ENCODE results near the gene PMFBP1.

The PMFBP1 gene

GRCh38 chr16:72131036-72131435, 40.9 kb downstream of the PMFBP1 start:
- DNase-seq (ENCODE audit: low read depth): no peak
- TF ChIP-seq CTCF (IDR thresholded peaks at IDR 0.05; ENCODE audit: control insufficient read depth, insufficient read depth, low read depth, low read length, missing control alignments): no peak
- no peak overlapping the region for H3K4me3 ChIP-seq (ENCODE audit: control insufficient read depth, low read depth, low read length)

GRCh38 chr16:72129976-72130656, 41.8 kb downstream of the PMFBP1 start:
- TF ChIP-seq CTCF (IDR thresholded peaks at IDR 0.05; ENCODE audit: control insufficient read depth, insufficient read depth, low read depth, low read length, missing control alignments): no peak
- no peak for DNase-seq (ENCODE audit: low read depth)
- no peak overlapping the region for H3K4me3 ChIP-seq (ENCODE audit: control insufficient read depth, low read depth, low read length)

GRCh38 chr16:72128701-72129100, 43.3 kb downstream of the PMFBP1 start:
- TF ChIP-seq CTCF (IDR thresholded peaks at IDR 0.05; ENCODE audit: control insufficient read depth, insufficient read depth, low read depth, low read length, missing control alignments): no peak
- DNase-seq (ENCODE audit: low read depth): no peak
- no peak overlapping the region for H3K4me3 ChIP-seq (ENCODE audit: control insufficient read depth, low read depth, low read length)

- no peak for TF ChIP-seq CTCF (IDR thresholded peaks at IDR 0.05; ENCODE audit: control insufficient read depth, insufficient read depth, low read depth, low read length, missing control alignments)
Observed at GRCh38 chr16:72126429-72126765, 45.6 kb downstream of the PMFBP1 start.

GRCh38 chr16:72125635-72126428, 46.1 kb downstream of the PMFBP1 start:
- no peak overlapping the region for H3K4me3 ChIP-seq (ENCODE audit: control insufficient read depth, low read depth, low read length)
- no peak for TF ChIP-seq CTCF (IDR thresholded peaks at IDR 0.05; ENCODE audit: control insufficient read depth, insufficient read depth, low read depth, low read length, missing control alignments)
- DNase-seq (ENCODE audit: low read depth): no peak

More at GRCh38 chr16:72126429-72126765, 45.6 kb downstream of the PMFBP1 start:
- no peak overlapping the region for H3K4me3 ChIP-seq (ENCODE audit: control insufficient read depth, low read depth, low read length)
- DNase-seq (ENCODE audit: low read depth): no peak

- peak; percentile 34 for DNase-seq (ENCODE audit: low read depth)
- peak; percentile 83 for TF ChIP-seq CTCF (IDR thresholded peaks at IDR 0.05; ENCODE audit: control insufficient read depth, insufficient read depth, low read depth, low read length, missing control alignments)
- no peak overlapping the region for H3K4me3 ChIP-seq (ENCODE audit: control insufficient read depth, low read depth, low read length)
Observed at GRCh38 chr16:72124761-72125634, 47.0 kb downstream of the PMFBP1 start.
